COLO668 (cell line): ENCODE measurements around the gene SCARB1.

Source experiments
- DNase-seq: peaks from one replicate; lab custom pipeline; 2025; ENCODE audit not compliant: unreplicated experiment; lab: John Stamatoyannopoulos, UW

Gene SCARB1

GRCh38 chr12:124804011-124804621 is 59.5 kb downstream of the SCARB1 start:
- no peak for DNase-seq

DNA sequence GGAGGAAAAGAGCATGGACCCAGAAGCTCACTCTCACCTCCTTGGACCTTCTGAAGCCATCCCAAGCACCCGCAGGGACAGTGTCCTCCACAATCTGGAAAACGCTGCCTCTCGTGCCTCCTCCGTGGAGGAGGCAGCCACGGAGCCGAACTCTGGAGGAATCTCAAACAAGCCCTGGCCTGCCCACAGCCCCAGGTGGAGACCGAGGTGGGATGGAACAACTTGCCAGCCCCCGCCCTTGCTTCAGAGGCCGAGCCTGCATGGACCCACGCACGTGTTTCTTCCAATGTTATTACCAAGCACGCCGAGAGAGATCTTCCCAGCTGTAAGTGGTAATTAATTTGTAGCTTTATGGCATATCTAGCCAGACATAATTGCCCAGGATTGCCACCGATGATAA is 61.3 kb downstream of the SCARB1 start:
- no peak for DNase-seq

- no peak for DNase-seq
Measured at GRCh38 chr12:124800506-124800905, 63.2 kb downstream of the SCARB1 start.

- DNase-seq, result no peak
Measured at GRCh38 chr12:124797321-124797720, 66.3 kb downstream of the SCARB1 start.

- no peak for DNase-seq
Measured at GRCh38 chr12:124796303-124796960, 67.2 kb downstream of the SCARB1 start.

- DNase-seq, result no peak
Measured at GRCh38 chr12:124795081-124795948, 68.3 kb downstream of the SCARB1 start.

GRCh38 chr12:124792961-124793441 is 70.7 kb downstream of the SCARB1 start:
- DNase-seq, result no peak

GRCh38 chr12:124792156-124792555 is 71.5 kb downstream of the SCARB1 start:
- DNase-seq, result no peak

DNA sequence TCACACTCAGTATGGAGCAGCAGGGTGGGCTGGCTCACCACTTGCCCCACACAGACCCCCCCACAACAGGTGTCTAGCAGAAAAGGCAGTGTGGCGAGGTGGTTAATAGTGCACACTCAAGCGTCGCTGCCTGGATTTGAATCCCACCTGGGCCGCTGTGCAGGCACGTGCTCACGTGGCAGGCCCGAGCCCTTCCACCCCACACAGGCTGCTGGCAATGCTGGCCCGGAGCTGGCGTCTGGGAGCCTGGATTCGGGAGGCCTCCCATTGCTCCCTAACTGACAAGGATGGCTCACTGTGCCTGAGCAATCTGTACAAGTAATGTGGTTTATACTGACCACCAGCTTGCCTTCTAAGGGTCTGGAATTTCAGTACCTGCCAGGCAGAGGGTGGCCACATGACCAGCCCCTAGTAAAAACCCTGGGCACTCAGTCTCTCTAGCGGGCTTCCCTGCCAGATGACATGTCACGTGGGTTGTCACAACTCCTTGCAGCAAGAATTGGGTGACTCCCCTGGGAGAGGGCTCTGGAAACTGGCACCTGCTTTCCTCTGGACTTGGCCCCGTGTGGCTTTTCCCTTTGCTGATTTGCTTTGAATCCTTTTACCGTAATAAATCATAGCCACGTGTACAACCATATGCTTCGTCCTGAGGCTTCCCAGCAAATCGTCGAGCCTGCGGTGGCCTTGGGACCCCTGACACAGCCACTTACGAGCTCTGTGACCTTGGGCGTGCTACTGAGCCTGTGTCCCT is 72.8 kb downstream of the SCARB1 start:
- no peak for DNase-seq

GRCh38 chr12:124788936-124789555 is 74.6 kb downstream of the SCARB1 start:
- DNase-seq, result no peak

GRCh38 chr12:124786061-124786964 is 77.4 kb downstream of the SCARB1 start:
- no peak for DNase-seq

DNA sequence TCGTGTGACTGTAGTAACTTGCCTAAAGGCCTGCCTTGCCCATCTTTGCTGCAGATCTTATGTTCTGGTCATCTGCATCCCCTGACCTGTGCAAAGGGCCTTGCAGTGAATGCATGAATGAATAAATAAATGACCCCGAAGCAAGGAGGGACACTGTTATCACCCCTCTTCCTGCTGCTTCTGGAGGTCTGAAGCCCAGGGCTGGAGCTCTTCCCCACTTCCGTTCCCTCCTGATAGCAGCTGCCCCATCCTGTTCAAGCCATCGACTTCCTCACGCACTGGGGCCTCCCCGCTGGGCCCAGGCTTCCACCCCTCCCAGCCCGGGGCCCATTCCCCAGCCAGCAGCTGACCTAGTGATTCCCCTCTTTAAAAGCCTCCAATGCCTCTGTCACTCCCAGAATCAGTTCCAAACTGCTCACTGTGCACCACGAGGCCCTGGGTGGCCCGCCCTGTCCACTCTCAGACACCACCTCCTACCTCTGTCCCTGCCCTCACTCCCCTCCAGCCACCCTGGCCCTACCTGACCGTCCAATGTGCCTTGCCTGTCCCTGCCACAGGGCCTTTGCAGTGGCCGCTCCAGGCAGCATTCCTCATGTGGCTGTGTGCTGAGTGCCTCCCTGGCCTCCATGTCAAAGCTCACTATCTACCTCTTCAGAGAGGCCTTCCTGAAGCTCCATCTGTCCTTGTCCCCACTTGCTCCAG is 78.6 kb downstream of the SCARB1 start:
- no peak for DNase-seq

GRCh38 chr12:124783087-124783486 is 80.6 kb downstream of the SCARB1 start:
- no peak for DNase-seq

DNA sequence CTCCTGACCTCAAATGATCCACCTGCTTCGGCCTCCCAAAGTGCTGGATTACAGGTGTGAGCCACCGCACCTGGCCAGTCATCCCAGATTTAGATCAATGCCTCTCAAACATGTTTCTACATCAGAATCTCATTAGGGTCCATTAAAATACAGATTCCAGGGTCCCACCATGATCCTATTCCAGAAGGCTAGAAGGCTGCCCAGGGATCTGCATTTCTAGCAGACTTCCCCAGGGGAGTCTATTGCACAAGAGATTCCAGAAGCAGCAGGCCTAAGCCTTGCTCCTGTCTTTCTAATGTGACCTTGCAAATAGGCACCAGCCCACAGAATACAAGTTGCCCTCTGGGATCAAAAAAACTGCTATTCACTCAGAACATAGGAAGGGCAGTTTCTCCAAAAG is 81.5 kb downstream of the SCARB1 start:
- no peak for DNase-seq

DNA sequence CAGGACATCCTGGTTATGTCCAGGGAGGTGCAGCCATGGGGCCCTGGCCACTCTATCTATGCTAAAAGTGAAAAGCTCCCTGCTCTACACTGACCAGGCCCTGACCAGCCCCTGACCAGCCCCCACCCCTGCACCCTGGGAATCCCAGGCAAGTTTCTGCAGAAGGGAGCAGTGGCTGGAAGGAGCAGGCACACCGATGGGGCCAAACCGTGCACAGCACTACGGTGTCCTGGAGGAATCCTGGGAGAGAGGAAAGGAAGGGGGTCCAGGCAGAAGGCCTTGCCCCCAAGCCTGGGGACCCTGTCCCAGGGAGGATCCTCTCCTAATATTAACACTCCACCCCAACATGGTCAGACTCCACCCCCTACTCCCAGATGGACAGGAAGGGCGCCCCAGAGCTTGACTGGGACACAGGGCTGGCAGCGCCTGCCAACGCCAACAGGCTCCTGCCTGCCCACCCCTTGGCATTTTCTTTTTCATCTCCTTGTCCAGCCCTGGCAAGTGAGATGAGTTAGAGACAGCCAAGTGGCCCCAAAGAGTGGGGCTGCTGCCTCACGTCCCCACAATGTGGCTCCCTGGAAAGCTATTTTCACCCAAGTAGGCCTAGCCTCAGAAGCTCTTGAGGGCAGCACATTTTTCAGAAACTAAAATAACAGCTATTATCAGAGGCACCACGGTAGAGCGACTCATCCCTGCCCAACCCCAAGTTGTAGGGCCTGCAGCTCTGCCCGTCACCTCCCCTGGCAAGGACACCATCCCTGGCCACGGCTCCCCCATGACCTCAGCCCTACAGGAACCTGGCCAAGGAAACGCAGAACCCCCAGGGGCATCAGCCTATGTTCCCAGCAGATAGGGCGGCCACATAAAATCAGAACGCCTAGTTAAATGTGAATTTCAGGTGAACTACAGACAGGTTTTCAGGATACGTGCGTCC is 82.6 kb downstream of the SCARB1 start:
- DNase-seq, result no peak

DNA sequence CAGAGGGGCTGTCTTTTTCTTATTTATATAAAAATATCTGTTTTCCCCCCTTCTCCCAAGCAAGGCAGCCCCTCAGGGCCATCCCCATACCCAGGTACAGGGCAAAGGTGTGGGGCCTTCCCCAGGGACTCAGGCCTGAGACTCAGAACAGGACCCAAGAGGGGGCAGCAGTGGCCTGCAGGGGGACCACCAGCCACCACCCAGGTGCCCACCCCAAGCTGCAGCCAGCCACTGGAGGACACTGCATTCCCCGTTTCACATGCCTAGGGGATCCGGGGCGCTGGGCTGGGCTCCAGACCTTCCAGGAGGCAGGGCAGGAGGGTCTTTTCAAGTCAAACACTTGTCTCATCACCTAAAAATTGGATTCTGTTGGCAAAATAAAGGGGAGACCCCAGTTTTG is 83.3 kb downstream of the SCARB1 start:
- no peak for DNase-seq

DNA sequence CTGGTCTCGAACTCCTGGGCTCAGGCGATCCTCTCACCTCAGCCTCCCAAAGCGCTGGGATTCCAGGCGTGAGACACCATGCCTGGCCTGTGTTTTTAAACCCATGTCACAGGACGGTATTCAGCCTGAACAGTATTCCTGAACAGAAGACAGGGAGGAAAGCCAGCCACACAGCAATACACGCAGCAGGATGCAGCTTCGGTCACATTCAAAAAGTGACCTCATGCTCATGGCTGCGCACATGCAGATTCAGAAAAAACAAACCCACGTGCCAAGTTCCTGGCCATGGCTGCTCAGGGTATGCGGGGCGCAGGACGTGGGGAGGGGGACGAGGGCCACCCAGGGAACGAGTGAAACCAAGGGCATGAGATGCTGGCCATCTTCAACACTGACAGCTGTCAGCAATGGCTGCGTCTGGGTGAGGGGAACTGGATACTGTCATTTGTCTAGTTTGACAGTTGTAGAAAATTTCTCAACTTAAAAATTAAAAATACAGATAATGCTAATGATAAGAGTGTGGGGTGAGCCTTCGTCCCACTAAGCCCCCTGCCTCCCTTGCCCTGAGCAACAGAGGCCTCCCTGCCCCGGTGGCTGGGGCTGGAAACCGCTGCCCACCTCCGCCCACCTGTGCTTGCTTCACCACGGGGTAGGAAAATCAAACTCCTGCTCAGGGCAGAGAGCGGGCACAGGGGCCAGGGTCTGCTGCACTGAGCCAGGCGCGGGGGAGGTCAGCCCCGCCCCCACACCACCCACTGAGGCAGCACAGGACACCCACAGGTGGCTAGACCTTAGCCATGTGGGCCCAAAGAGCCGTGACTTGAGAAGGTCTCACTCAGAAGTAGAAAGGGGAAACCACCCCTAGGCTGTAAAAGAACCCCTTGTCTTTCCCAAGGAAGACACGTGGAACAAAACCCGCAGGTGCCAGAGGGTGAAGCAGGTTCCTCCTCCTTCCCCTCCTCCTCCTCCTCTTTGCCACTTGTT is 84.2 kb downstream of the SCARB1 start:
- DNase-seq, result no peak
